GM23248 (cell line): ENCODE data around the gene SLC44A5. TPM values are rescaled to one million over a fixed set of nuclear protein-coding genes. Genes with fewer than 3 reads are reported as not detected.
"Not testable (repeated sequence)": the region's sequence is repeated elsewhere in the genome, so short reads cannot be mapped to it uniquely, and the experiment has no call there.

Experiments used
- DNase-seq: peaks from one replicate; pipeline ENCODE4 v3.0.0-alpha.2; 2015
- H2AFZ ChIP-seq: fragments of 200-600 bp; sonication (generic); 2 replicates; pipeline ENCODE4 v1.6.1; 2016; ENCODE audit warnings: antibody characterized with exemption
- H3F3A ChIP-seq: fragments of 200-600 bp; sonication (generic); 2 replicates; pipeline ENCODE4 v1.6.1; 2016; ENCODE audit warnings: mild to moderate bottlenecking, antibody characterized with exemption, mixed run types; ENCODE audit not compliant: insufficient read depth
- H3K27ac ChIP-seq: fragments of 200-600 bp; sonication (generic); 2 replicates; pipeline ENCODE4 v1.5.1; 2016; ENCODE audit warnings: mild to moderate bottlenecking
- H3K27me3 ChIP-seq: fragments of 200-600 bp; sonication (generic); replicated peaks from 2 replicates; pipeline ENCODE4 v1.6.1; 2016; ENCODE audit warnings: mild to moderate bottlenecking; ENCODE audit not compliant: insufficient read depth
- H3K36me3 ChIP-seq: fragments of 200-600 bp; sonication (generic); 2 replicates; pipeline ENCODE4 v1.6.1; 2016; ENCODE audit warnings: low read depth, mild to moderate bottlenecking
- H3K4me1 ChIP-seq: fragments of 200-600 bp; sonication (generic); 2 replicates; pipeline ENCODE4 v1.6.1; 2016; ENCODE audit warnings: mild to moderate bottlenecking; ENCODE audit not compliant: insufficient read depth
- H3K4me2 ChIP-seq: fragments of 200-600 bp; sonication (generic); one replicate; pipeline ENCODE4 v1.6.1; 2016; ENCODE audit warnings: mild to moderate bottlenecking; ENCODE audit not compliant: unreplicated experiment
- H3K4me3 ChIP-seq: fragments of 200-600 bp; sonication (generic); 2 replicates; pipeline ENCODE4 v1.5.1; 2016; ENCODE audit warnings: mild to moderate bottlenecking
- H3K79me2 ChIP-seq: fragments of 200-600 bp; sonication (generic); 2 replicates; pipeline ENCODE4 v1.6.1; 2016; ENCODE audit warnings: mild to moderate bottlenecking; ENCODE audit not compliant: insufficient read depth
- H3K9ac ChIP-seq: fragments of 200-600 bp; sonication (generic); 2 replicates; pipeline ENCODE4 v1.6.1; 2016; ENCODE audit warnings: mild to moderate bottlenecking
- H3K9me2 ChIP-seq: fragments of 200-600 bp; sonication (generic); 2 replicates; pipeline ENCODE4 v1.6.1; 2016; ENCODE audit warnings: mixed run types, mild to moderate bottlenecking, moderate library complexity; ENCODE audit not compliant: insufficient read depth
- H3K9me3 ChIP-seq: fragments of 200-600 bp; sonication (generic); one replicate; pipeline ENCODE4 v1.6.1; 2017; ENCODE audit warnings: low read depth
- H4K20me1 ChIP-seq: fragments of 200-600 bp; sonication (generic); 2 replicates; pipeline ENCODE4 v1.6.0; 2016; ENCODE audit not compliant: insufficient read depth
- EZH2 ChIP-seq: fragments of 200-600 bp; sonication (generic); IDR thresholded peaks from 2 replicates; pipeline ENCODE4 v1.6.1; 2018; ENCODE audit warnings: antibody characterized with exemption, mild to moderate bottlenecking; ENCODE audit not compliant: insufficient read depth, poor library complexity, severe bottlenecking
- EZH2phosphoT487 ChIP-seq: fragments of 200-600 bp; sonication (generic); IDR thresholded peaks from 2 replicates; pipeline ENCODE4 v1.6.1; 2018; ENCODE audit warnings: antibody characterized with exemption, moderate library complexity, mild to moderate bottlenecking, low read depth; ENCODE audit not compliant: insufficient read depth
- WGBS, 2 experiments: methylation state at CpG; one replicate each; pipeline ENCODE4 v1.1.6; 2015 to 2017; ENCODE audit warnings: low lambda C conversion rate in 2 of 2, low coverage in 1 of 2; ENCODE audit errors: missing lambda C conversion rate in 2 of 2; 5-methylcytosine and 5-hydroxymethylcytosine counted together
- in situ Hi-C: fragments of 300-500 bp; cut with MboI; formaldehyde crosslinking; loops from 2 replicates; pipeline ENCODE4 v1.15.0; 2020
- polyA plus RNA-seq: library from polyadenylated mRNA; unstranded; fragments of >200 nt; fragmentation: Nextera tagmentation; extraction: Ambion mirVana; gene quantifications from 2 replicates; pipeline ENCODE4 v1.2.1, GENCODE V29; 2016
- total RNA-seq: library from RNA; depleted of rRNA; stranded (reverse); fragments of >200 nt; shearing (Covaris generic); gene quantifications from 2 replicates; pipeline ENCODE4 v1.2.3, GENCODE V29; 2014; rRNA removed

SLC44A5 gene
- not detected in 2 replicates for total RNA-seq
- polyA plus RNA-seq, result not detected in 2 replicates

- H2AFZ ChIP-seq, result no peak within 1 kb of the TSS
- no peak for TF ChIP-seq EZH2
- TF ChIP-seq EZH2phosphoT487, result no peak
- H3K27ac ChIP-seq, result no peak within 1 kb of the TSS
- H3K4me1 ChIP-seq, result peaks cover 9% of the 10 kb centered on the region
- no peak within 1 kb of the TSS for H3K4me3 ChIP-seq
- WGBS, 2 experiments, result 3 to 7% methylated on average over 1 of the region's 1 CpG
- H3K36me3 ChIP-seq, result no peaks in the 10 kb centered on the region
- peaks cover 25% of the 10 kb centered on the region for H3K27me3 ChIP-seq
- H3K79me2 ChIP-seq, result no peaks in the 10 kb centered on the region
- no peaks in the 10 kb centered on the region for H3K9me2 ChIP-seq
- in situ Hi-C loops, result no loop called here
- no peaks in the 10 kb centered on the region for H3K9me3 ChIP-seq
- H3K9ac ChIP-seq, result no peak within 1 kb of the TSS
- H3F3A ChIP-seq, result no peaks in the 10 kb centered on the region
- no peak within 1 kb of the TSS for H3K4me2 ChIP-seq
- no peak for DNase-seq
- no peaks in the 10 kb centered on the region for H4K20me1 ChIP-seq
These were observed at the start of gene SLC44A5 for GRCh38 chr1:75611014-75611413. TSS of gene SLC44A5 (minus strand) at chr1:75611114. CDS start at chr1:75541447, 69,667 bp downstream.

- TF ChIP-seq EZH2, result no peak
- TF ChIP-seq EZH2phosphoT487, result no peak
These were observed 45.0 kb upstream of the SLC44A5 start for GRCh38 chr1:75655931-75656330.

GRCh38 chr1:75647183-75647582 is 36.3 kb upstream of the SLC44A5 start:
- WGBS, 2 experiments, result 16 to 25% methylated on average over 2 of the region's 2 CpGs
- H3K4me2 ChIP-seq, H3K36me3 ChIP-seq, H4K20me1 ChIP-seq, H3K27me3 ChIP-seq, H3K9me2 ChIP-seq, H3K4me1 ChIP-seq, DNase-seq, H3F3A ChIP-seq, H2AFZ ChIP-seq, H3K4me3 ChIP-seq, H3K79me2 ChIP-seq, H3K9me3 ChIP-seq, H3K27ac ChIP-seq, H3K9ac ChIP-seq: not testable (repeated sequence)
- in situ Hi-C loops, result loop anchor here (25.0 kb wide), 1 partner anchor 385 kb away; no protein-coding TSS in a partner anchor

More at GRCh38 chr1:75655931-75656330, 45.0 kb upstream of the SLC44A5 start:
- Histone ChIP-seq H3K4me2 (no peak overlapping the region), H3F3A (no peaks in the 10 kb centered on the region), H3K9me2 (no peaks in the 10 kb centered on the region), H3K4me1 (no peaks in the 10 kb centered on the region), H3K4me3 (no peak overlapping the region), H3K9me3 (no peaks in the 10 kb centered on the region), H3K27ac (no peak overlapping the region), H3K9ac (no peak overlapping the region), H3K79me2 (no peaks in the 10 kb centered on the region), H4K20me1 (no peaks in the 10 kb centered on the region), H3K36me3 (no peaks in the 10 kb centered on the region), H2AFZ (no peak overlapping the region), H3K27me3 (no peaks in the 10 kb centered on the region)
- in situ Hi-C loops, result no loop called here
- no peak for DNase-seq
- 3 to 7% methylated on average over 1 of the region's 1 CpG for WGBS, 2 experiments

GRCh38 chr1:75645153-75645552 is 34.2 kb upstream of the SLC44A5 start:
- not testable (repeated sequence) for H3K4me1 ChIP-seq, H3K36me3 ChIP-seq, H3K79me2 ChIP-seq, H3K9me2 ChIP-seq, DNase-seq, H2AFZ ChIP-seq, H3K9me3 ChIP-seq, H4K20me1 ChIP-seq, H3K9ac ChIP-seq, H3F3A ChIP-seq, H3K4me2 ChIP-seq, H3K27me3 ChIP-seq, H3K4me3 ChIP-seq, H3K27ac ChIP-seq
- in situ Hi-C loops, result loop anchor here (25.0 kb wide), 1 partner anchor 383 kb away; no protein-coding TSS in a partner anchor
- 39 to 45% methylated on average over 3 of the region's 4 CpGs for WGBS, 2 experiments

GRCh38 chr1:75643460-75643859 is 32.5 kb upstream of the SLC44A5 start:
- 0 to 5% methylated on average over 1 of the region's 1 CpG for WGBS, 2 experiments
- H3K79me2 ChIP-seq, result no peaks in the 10 kb centered on the region
- no peak overlapping the region for H3K4me3 ChIP-seq
- TF ChIP-seq EZH2phosphoT487 (no peak), EZH2 (no peak)
- no peak overlapping the region for H2AFZ ChIP-seq
- no peaks in the 10 kb centered on the region for H3K4me1 ChIP-seq
- no peaks in the 10 kb centered on the region for H3F3A ChIP-seq
- no peaks in the 10 kb centered on the region for H4K20me1 ChIP-seq
- in situ Hi-C loops, result loop anchor here (25.0 kb wide), 1 partner anchor 381 kb away; no protein-coding TSS in a partner anchor
- no peaks in the 10 kb centered on the region for H3K9me3 ChIP-seq
- H3K9ac ChIP-seq, result no peak overlapping the region
- no peaks in the 10 kb centered on the region for H3K9me2 ChIP-seq
- H3K36me3 ChIP-seq, result no peaks in the 10 kb centered on the region
- DNase-seq, result peak; percentile 2
- no peaks in the 10 kb centered on the region for H3K27me3 ChIP-seq
- H3K4me2 ChIP-seq, result no peak overlapping the region
- H3K27ac ChIP-seq, result no peak overlapping the region
